Activated T-cell treated with anti-CD3 and anti-CD28 coated beads for 4 hours (primary cell): Measurements from ENCODE around the gene DLGAP4.

ENCODE experiments used
- DNase-seq: peaks from one replicate; pipeline ENCODE4 v3.0.0-alpha.2; 2020

The DLGAP4 gene

GRCh38 chr20:36305602-36306551, at the start of gene DLGAP4:
TSS of gene DLGAP4 (plus strand) at chr20:36306339. CDS start at chr20:36431718, 125,379 bp downstream.
- DNase-seq = no peak

GRCh38 chr20:36259177-36260061, 46.7 kb upstream of the DLGAP4 start:
- DNase-seq = no peak

- no peak for DNase-seq
These were observed 45.8 kb upstream of the DLGAP4 start for GRCh38 chr20:36260316-36260715.

- no peak for DNase-seq
These were observed 44.6 kb upstream of the DLGAP4 start for GRCh38 chr20:36261389-36262105.

- DNase-seq = no peak
These were observed 43.7 kb upstream of the DLGAP4 start for GRCh38 chr20:36262440-36262839.

GRCh38 chr20:36264426-36265246, 41.5 kb upstream of the DLGAP4 start:
- DNase-seq = no peak

- DNase-seq = no peak
These were observed 40.0 kb upstream of the DLGAP4 start for GRCh38 chr20:36266189-36266588.

- DNase-seq = no peak
These were observed 38.3 kb upstream of the DLGAP4 start for GRCh38 chr20:36267605-36268381.

GRCh38 chr20:36268440-36269342, 37.4 kb upstream of the DLGAP4 start:
- no peak for DNase-seq

- no peak for DNase-seq
These were observed 36.6 kb upstream of the DLGAP4 start for GRCh38 chr20:36269507-36269906.

GRCh38 chr20:36270744-36271638, 35.1 kb upstream of the DLGAP4 start:
- DNase-seq = no peak

- DNase-seq = no peak
These were observed 34.2 kb upstream of the DLGAP4 start for GRCh38 chr20:36271639-36272546.

- DNase-seq = no peak
These were observed 33.5 kb upstream of the DLGAP4 start for GRCh38 chr20:36272547-36273220.

- DNase-seq = no peak
These were observed 32.5 kb upstream of the DLGAP4 start for GRCh38 chr20:36273414-36274180.

- no peak for DNase-seq
These were observed 31.8 kb upstream of the DLGAP4 start for GRCh38 chr20:36274181-36274841.

- DNase-seq = no peak
These were observed 31.1 kb upstream of the DLGAP4 start for GRCh38 chr20:36275011-36275410.
